ENCODE data around the gene STIM2. TPM values are rescaled to one million over a fixed set of nuclear protein-coding genes. Genes with fewer than 3 reads are reported as not detected.
A peak's percentile ranks its signal among the peaks of the same experiment; 100 is the strongest.

STIM2 gene
- total and polyA plus RNA-seq, 2 of the 4 experiments (the other 2 are of a cell fraction): 16.1 to 27.6 TPM

DNA sequence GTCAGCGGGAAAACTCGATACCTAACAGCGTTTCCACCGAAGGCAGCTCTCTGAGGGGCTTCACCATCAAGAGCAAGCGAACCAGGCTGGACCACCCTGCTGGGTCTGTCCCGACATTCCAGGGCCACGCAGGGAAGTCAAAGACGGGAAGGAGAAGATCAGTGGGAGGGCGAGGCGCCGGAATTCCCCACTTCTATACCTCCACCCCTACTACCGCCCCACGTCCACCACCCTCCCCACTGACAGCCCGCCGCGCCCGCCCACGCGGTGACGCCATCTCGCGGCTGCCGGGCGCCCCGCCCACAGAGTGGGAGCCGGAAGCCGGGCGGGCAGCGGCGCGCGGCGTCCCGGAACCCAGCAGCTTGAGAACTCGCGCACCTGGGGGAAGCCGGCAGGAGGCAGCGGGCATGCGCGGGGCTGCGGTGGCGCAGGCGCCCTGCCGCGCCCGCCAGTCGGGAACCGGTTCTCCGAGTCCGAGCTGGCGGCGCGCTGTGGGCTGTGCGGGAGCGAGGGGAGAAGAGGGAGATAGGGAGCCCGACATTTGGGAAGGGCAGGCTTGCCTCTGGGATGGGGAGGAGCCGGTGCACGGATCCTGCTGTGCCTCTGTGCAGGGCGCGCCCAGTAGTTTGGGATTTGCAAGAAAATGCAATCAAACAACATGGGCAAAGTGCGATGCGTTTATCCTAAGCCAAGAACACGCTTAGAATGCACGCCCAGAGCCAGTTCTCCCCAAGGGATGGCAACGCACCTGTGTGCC, 3.2 kb upstream of the STIM2 start:
- peak overlapping the region; percentile 95 for H3K18ac ChIP-seq (ENCODE audit: low read depth, low read length)
- intact Hi-C loops (cut with micrococcal nuclease): no loop called here
- peak overlapping the region; percentile 96 for H4K5ac ChIP-seq (ENCODE audit: low read depth, low read length)
- H3K23ac ChIP-seq (ENCODE audit: low read depth, low read length): peak overlapping the region; percentile 95
- peak overlapping the region; percentile 78 for H3K9ac ChIP-seq (ENCODE audit: low read depth, low read length)
- peak overlapping the region; percentile 72 for H4K91ac ChIP-seq (ENCODE audit: insufficient read depth, low read depth, low read length)
- dilution Hi-C loops (cut with HindIII; ENCODE audit: low sequenced_read_pairs, unreplicated experiment): no loop called here
- peaks cover 3% of the 10 kb centered on the region; the same call in 1 of the 2 replicates for H3K9me1 ChIP-seq (ENCODE audit: insufficient read depth, low read length)
- ATAC-seq (ENCODE audit: low read depth) (peak; percentile 63), DNase-seq (peak; percentile 84)
- H2BK120ac ChIP-seq (ENCODE audit: low read depth, low read length): peak overlapping the region; percentile 76
- H3K4me3 ChIP-seq (ENCODE audit: insufficient read depth, low read depth, low read length): peak overlapping the region; percentile 93
- H3K27me3 ChIP-seq (ENCODE audit: control insufficient read depth, insufficient read depth, low read length): no peaks in the 10 kb centered on the region
- ChIA-PET CTCF (interaction anchor here (0.6 kb wide), 1 partner anchor 1071 kb away, joined by 3 read pairs; no protein-coding TSS in a partner anchor), POLR2A (ENCODE audit: unreplicated experiment) (interaction anchor here (0.6 kb wide), 1 partner anchor 152 kb away, joined by 3 read pairs; no protein-coding TSS in a partner anchor)
- no TSS peak for BruUV-seq (replicated peaks)
- peaks cover 4 to 18% of the 10 kb centered on the region in 2 experiments; a peak in 2 of 4 replicates for H3K79me1 ChIP-seq (ENCODE audit: low read depth in 1 of 2, low read length in 2 of 2)
- peak overlapping the region; percentile 49 to 95 for H4K8ac ChIP-seq (ENCODE audit: low read depth in 2 of 2, low read length in 2 of 2)
- no peaks in the 10 kb centered on the region for H3K36me3 ChIP-seq (ENCODE audit: control insufficient read depth, insufficient read depth, low read length)
- peak overlapping the region; percentile 65; the same call in 2 of the 3 replicates for H2BK15ac ChIP-seq (ENCODE audit: low read depth, low read length)
- in situ Hi-C loops (cut with MboI; ENCODE audit: low sequenced_read_pairs): loop anchor here (25.0 kb wide), 1 partner anchor 520 kb away; no protein-coding TSS in a partner anchor
- H2AFZ ChIP-seq (replicated peaks; ENCODE audit: low read length, poor library complexity): peak overlapping the region; percentile 95
- peak overlapping the region; percentile 5 for H2AK5ac ChIP-seq (ENCODE audit: low read depth, low read length)
- peaks cover 4% of the 10 kb centered on the region for H4K20me1 ChIP-seq (ENCODE audit: insufficient read depth, low read length)
- no peaks in the 10 kb centered on the region for H3K9me3 ChIP-seq (ENCODE audit: control insufficient read depth, insufficient read depth, low read length)
- peak overlapping the region; percentile 73 for H3K14ac ChIP-seq (replicated peaks; ENCODE audit: low read depth, low read length)
- H3K27ac ChIP-seq (ENCODE audit: insufficient read depth, low read length): peak overlapping the region; percentile 60
- H3K4ac ChIP-seq (ENCODE audit: low read depth, low read length): peak overlapping the region; percentile 89
- WGBS, 2 experiments (ENCODE audit: extremely low coverage in 2 of 2, insufficient read length in 1 of 2): 0% methylated on average over 26 of the region's 65 CpGs; no CpG with 5 or more reads in 1 of the 2 experiments
- H2AK9ac ChIP-seq (replicated peaks; ENCODE audit: low read depth, low read length, poor library complexity): peak overlapping the region; percentile 76
- no peak for TF ChIP-seq RCOR1 (IDR thresholded peaks at IDR 0.05; ENCODE audit: insufficient replicate concordance, low read length)
- TF ChIP-seq SMC3 (IDR thresholded peaks at IDR 0.05; ENCODE audit: low read depth, low read length): no peak
- TF ChIP-seq CEBPB (IDR thresholded peaks at IDR 0.05; ENCODE audit: low read depth, low read length): peak; percentile 21; the same call in 1 of the 2 replicates
- no peak for TF ChIP-seq RFX5 (IDR thresholded peaks at IDR 0.05; ENCODE audit: low read depth, low read length)
- no peak for TF ChIP-seq MAFK (IDR thresholded peaks at IDR 0.05; ENCODE audit: low read depth, low read length)
- peak; percentile 75; the same call in 1 of the 2 replicates for TF ChIP-seq MAZ (IDR thresholded peaks at IDR 0.05; ENCODE audit: borderline replicate concordance, low read depth, low read length)
- TF ChIP-seq CHD1 (IDR thresholded peaks at IDR 0.05; ENCODE audit: low read depth, low read length): no peak
- TF ChIP-seq, protein P1, sequence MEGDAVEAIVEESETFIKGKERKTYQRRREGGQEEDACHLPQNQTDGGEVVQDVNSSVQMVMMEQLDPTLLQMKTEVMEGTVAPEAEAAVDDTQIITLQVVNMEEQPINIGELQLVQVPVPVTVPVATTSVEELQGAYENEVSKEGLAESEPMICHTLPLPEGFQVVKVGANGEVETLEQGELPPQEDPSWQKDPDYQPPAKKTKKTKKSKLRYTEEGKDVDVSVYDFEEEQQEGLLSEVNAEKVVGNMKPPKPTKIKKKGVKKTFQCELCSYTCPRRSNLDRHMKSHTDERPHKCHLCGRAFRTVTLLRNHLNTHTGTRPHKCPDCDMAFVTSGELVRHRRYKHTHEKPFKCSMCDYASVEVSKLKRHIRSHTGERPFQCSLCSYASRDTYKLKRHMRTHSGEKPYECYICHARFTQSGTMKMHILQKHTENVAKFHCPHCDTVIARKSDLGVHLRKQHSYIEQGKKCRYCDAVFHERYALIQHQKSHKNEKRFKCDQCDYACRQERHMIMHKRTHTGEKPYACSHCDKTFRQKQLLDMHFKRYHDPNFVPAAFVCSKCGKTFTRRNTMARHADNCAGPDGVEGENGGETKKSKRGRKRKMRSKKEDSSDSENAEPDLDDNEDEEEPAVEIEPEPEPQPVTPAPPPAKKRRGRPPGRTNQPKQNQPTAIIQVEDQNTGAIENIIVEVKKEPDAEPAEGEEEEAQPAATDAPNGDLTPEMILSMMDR (conservative IDR thresholded peaks at IDR 0.05; ENCODE audit: low read depth, low read length): no peak
- 0 out of 2 replicates have a peak, but pooled peaks have one; percentile 59 for TF ChIP-seq MXI1 (IDR thresholded peaks at IDR 0.05; ENCODE audit: borderline replicate concordance, low read depth, low read length)
- no peak for TF ChIP-seq FOS (IDR thresholded peaks at IDR 0.05; ENCODE audit: low read depth, low read length)
- no peak for TF ChIP-seq NFE2L2 (IDR thresholded peaks at IDR 0.05; ENCODE audit: low read depth, low read length)
- TF ChIP-seq, protein P2, sequence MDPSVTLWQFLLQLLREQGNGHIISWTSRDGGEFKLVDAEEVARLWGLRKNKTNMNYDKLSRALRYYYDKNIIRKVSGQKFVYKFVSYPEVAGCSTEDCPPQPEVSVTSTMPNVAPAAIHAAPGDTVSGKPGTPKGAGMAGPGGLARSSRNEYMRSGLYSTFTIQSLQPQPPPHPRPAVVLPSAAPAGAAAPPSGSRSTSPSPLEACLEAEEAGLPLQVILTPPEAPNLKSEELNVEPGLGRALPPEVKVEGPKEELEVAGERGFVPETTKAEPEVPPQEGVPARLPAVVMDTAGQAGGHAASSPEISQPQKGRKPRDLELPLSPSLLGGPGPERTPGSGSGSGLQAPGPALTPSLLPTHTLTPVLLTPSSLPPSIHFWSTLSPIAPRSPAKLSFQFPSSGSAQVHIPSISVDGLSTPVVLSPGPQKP (IDR thresholded peaks at IDR 0.05; ENCODE audit: borderline replicate concordance, low read depth, low read length): no peak
- no peak for TF ChIP-seq BHLHE40 (IDR thresholded peaks at IDR 0.05; ENCODE audit: low read depth, low read length)
- peak overlapping the region; percentile 54 for H2BK5ac ChIP-seq (ENCODE audit: low read depth, low read length, poor library complexity, severe bottlenecking)
- H3K4me1 ChIP-seq (ENCODE audit: control insufficient read depth, insufficient read depth, low read length): peaks cover 8% of the 10 kb centered on the region; the same call in 1 of the 2 replicates
- peak overlapping the region; percentile 58 for H2BK20ac ChIP-seq (ENCODE audit: low read depth, low read length)
- peak overlapping the region; percentile 53 for H3K56ac ChIP-seq (ENCODE audit: extremely low read depth, insufficient read depth, low read length)
- peak overlapping the region; percentile 96 for H3K4me2 ChIP-seq (ENCODE audit: low read depth, low read length)
